HG03342 (cell line): ENCODE results near the gene KIAA1586.
A peak's percentile ranks its signal among the peaks of the same experiment; 100 is the strongest.
"Not testable (repeated sequence)": the region's sequence is repeated elsewhere in the genome, so short reads cannot be mapped to it uniquely, and the experiment has no call there.

Experiments used
- ATAC-seq: cut with Tn5 transposase; IDR thresholded peaks from one replicate; pipeline ENCODE4 v1.9.1; 2021; ENCODE audit warnings: mild to moderate bottlenecking, moderate library complexity; ENCODE audit not compliant: unreplicated experiment

The KIAA1586 gene

GRCh38 chr6:57044061-57044460 is 2.4 kb upstream of the KIAA1586 start:
- not testable (repeated sequence) for ATAC-seq

DNA sequence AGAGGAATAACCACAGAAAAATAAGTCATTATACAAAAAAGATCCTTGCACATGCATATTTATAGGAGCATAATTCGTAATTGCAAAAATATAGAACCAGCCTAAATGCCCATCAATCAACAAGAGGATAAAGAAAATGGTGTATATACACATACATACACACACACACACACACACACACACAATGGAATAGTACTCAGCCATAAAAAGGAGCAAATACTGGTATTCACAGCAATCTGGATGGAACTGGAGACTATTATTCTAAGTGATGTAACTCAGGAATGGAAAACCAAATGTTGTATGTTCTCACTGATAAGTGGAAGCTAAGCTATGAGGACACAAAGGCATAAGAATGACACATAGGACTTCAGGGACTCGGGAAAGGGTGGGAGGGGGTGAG is 1.9 kb upstream of the KIAA1586 start:
- ATAC-seq: no peak

- ATAC-seq: peak; percentile 27
Measured at GRCh38 chr6:57047257-57047585, 728 bp downstream of the KIAA1586 start.

GRCh38 chr6:57047859-57048258 is 1.4 kb downstream of the KIAA1586 start:
- ATAC-seq: not testable (repeated sequence)

GRCh38 chr6:57048577-57048976 is 2.1 kb downstream of the KIAA1586 start:
- ATAC-seq: no peak

GRCh38 chr6:57063847-57064246 is 17.4 kb downstream of the KIAA1586 start:
- no peak for ATAC-seq

GRCh38 chr6:57064809-57065208 is 18.3 kb downstream of the KIAA1586 start:
- ATAC-seq: no peak

DNA sequence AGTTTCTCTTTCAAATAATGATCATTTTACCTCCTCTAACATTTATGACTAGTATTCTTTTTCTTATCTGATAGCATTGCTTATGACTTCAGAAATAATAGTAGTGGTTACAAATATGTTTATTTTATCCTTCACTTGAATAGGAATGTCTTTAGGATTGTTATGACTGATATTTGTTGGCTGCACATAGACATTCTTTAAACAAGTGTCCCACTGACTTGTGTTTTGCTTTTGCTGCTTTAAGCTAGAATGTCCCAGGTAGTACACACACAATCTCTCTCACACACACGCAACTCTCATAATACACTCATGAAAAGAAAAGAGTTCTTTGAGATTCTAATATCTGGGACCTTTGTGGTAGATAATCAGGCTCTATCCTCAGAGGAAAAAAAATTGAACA is 21.6 kb downstream of the KIAA1586 start:
- ATAC-seq: no peak

DNA sequence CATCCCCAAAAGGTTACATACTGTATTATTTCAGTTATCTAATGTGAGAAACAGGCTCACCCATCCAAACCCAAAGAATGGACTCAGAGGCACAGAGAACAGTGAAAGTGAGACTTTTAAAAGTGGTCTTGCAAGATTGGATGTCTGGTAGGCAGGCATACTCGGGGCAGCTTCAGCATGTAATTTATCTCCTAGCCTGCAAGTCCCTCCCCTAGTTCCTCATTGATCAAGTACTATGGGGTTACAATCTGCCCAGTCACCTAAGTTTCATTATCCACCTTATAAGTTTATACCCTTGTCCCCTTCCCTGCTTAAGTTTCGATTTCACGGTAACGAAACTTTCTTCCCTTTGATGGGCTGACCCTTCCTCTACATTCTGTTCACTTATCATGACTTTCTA is 22.7 kb downstream of the KIAA1586 start:
- ATAC-seq: no peak

- no peak for ATAC-seq
Measured at GRCh38 chr6:57069920-57070331, 23.4 kb downstream of the KIAA1586 start.

DNA sequence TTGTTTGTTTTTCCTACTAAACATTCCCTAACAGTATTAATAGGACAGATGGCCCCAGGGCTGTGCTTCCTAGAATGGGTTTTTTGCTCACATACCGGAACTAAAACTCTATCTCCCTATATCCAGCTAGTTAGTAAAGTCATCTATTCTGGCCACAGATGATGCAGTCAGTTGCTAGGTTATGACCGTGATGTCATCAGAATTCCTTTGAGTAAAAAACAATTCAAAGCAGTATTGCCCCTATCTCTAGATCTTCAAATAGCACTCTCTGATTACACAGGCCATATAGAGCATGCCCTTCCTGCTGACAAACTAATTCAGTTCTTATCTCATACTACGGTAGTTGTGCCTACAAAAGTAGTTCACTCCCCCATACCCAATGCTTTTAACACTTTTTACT is 25.6 kb downstream of the KIAA1586 start:
- no peak for ATAC-seq

DNA sequence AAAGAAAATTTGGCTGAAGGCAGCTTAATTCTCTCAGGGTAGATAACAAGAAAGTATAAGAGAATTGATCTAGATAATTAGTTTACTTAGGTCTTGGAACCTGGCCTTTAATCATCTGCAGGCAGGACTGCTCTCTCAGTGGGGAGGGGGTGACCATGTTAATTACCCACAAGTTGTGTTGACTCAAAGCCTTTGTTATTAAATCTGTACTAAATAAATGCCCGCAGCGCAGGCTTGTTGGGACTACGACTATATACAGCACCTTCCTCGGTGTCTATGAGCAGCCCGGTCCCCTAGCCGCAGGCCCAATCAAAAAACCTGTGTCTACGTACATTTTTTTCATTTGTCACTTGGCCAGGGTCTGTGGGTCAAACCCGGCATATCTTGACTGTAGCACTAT is 27.9 kb downstream of the KIAA1586 start:
- ATAC-seq: no peak

DNA sequence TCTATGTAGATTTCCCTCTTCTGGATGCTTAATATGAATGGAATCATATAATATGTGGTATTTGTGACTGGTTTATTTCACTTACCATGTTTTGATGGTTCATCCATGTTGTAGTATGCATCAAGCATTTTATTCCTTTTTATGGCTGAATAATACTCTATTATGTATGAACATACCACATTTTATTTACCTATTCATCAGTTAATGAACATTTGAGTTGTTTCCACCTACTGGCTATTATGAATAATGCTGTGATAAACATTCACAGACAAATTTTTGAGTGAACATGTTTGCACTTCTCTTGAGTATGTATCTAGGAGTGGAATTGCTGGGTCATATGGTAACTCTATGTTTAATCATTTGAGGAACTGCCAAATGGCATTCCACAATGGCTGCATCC is 28.6 kb downstream of the KIAA1586 start:
- ATAC-seq: no peak

DNA sequence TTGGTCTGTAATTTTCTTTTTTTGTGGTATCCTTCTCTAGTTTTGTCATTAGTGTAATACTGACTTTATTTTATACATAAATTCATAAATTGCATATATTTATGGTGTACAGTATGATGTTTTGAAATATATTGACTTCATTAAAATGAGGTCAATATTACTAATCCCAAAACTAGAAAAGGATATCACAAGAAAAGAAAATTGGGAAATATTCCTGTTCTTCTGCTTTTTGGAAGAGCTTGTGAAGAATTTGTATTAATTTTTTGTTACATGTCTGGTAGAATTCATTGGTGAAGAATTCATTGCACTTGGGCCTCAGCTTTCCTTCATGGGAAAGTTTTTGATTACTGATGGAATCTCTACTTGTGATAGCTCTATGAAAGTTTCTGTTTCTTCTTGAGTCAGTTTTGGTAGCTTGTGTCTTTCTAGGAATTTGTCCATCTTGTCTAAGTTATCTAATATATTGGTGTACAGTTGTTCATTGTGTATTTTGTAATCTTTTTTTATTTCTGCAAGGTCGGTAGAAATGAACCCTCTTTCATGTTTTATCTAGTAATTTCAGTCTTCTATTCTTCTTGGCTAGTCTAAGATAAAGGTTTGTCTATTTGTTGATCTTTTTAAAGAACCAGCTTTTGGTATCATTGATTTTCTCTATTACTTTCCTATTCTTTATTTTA is 32.2 kb downstream of the KIAA1586 start:
- ATAC-seq: no peak

- ATAC-seq: no peak
Measured at GRCh38 chr6:57085471-57085870, 39.0 kb downstream of the KIAA1586 start.

GRCh38 chr6:57086843-57087242 is 40.4 kb downstream of the KIAA1586 start:
- ATAC-seq: no peak

GRCh38 chr6:57087916-57088315 is 41.4 kb downstream of the KIAA1586 start:
- no peak for ATAC-seq

DNA sequence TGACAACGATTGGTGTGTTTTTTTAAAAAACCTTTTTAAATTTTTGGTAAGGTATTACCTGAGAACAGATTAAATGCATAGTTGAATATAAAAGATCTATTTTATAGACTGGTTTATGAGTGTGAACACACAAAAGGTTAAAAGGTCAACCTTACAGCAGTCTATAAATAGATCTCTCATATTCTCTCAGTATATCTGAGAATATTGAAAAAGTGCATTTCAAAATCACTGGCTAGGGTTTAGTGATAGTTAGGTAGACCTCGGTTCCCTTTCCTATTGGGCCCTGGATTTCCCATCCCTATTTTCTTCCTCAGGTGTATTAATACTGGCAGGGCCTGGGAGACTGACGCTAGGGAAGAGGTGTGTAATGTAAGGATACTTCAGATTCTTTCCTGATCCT is 42.8 kb downstream of the KIAA1586 start:
- ATAC-seq: no peak

DNA sequence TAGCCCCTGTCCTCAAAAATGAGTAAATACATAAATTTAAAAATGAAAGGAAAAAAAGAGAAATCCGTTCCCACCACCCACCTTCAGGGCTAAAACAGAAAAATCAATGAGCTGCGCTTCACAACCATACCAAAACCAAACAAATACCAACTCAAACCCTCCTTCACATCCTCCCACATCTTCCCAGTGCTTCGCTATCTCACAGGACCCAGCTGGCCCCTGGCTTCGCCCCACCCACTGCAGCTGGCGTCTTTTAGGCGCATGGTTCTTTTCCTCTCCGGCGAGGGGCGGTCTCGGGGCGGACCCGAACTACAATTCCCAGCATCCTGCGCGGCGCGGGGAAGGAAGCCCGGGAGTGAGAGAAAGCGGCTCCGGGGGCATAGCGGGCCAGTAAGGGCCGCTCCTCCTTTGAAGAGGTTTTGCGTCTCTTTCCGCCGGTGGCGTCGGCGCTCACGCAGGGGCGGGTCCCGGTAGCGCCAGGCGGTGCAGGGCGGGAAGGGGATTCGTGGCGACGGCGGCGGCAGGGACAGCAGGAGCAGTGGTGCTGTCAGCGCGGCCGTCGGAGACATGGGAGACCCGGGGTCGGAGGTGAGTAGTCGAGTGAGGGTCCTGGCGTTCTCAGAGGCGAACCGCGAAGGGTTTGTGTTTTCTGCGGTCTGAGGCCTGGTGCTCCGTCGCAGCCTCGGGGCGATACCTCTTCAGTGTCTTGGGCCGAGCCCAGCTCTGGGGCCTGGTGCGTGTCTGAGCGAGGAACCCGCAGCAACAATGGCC is 43.4 kb downstream of the KIAA1586 start, which contains the start of gene ZNF451:
Gene ZNF451 (plus strand): TSS at position 502 of the 771 bp plus-strand sequence. CDS start 66 bp downstream, at position 568.
- ATAC-seq: peak; percentile 89

DNA sequence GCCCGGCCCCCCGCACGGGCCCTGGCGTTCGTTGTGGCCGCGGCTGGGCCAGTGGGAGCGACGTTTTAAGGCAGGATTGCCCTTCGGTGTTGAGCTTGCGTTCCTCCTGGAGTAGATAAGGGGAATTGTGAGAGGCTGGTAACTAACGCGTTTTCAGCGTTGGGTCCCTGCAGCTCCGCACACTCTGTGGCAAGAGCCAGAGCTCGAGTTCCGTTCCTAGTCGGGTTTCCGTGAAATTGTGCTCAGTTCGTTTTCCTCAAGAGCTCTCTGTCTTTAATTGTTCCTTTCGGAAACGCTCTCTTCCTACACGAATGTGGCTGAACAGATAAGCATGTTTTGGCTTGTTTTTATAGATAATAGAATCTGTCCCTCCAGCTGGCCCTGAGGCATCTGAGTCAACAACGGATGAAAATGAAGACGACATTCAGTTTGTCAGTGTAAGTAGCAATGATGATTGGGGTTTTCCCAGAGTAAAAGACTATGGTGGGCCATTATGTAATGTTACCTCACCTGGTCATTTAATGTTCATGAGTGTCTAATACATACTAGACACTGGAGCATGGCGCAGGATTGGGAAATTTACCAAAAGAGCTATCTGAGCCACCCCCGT is 44.1 kb downstream of the KIAA1586 start:
- peak; percentile 6 for ATAC-seq

- not testable (repeated sequence) for ATAC-seq
Measured at GRCh38 chr6:57091375-57091774, 44.9 kb downstream of the KIAA1586 start.

DNA sequence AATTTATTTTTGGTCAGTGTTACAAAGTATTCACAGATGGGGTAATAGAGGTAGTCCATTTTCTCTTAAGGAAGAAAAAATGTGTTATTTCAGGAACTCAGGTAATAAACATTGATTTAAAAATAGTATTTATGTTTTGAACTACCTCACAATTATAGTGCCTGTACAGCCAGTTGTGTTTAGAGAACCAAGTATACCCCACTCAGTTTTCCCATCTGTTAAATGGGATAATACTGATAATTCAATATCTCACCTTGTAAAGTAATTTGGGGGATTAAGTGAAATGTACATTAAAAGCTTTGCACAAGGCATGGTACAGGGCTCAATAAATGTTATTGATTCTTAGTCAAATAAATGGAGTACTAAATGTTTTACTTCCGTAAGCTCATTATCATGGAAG is 48.2 kb downstream of the KIAA1586 start:
- ATAC-seq: no peak
